ENCODE measurements around the gene HAPLN3. TPM values are rescaled to one million over a fixed set of nuclear protein-coding genes. Genes with fewer than 3 reads are reported as not detected.
"Not testable (repeated sequence)": the region's sequence is repeated elsewhere in the genome, so short reads cannot be mapped to it uniquely, and the experiment has no call there.

Gene HAPLN3
- total RNA-seq, 2 experiments from 2014 or later, result 75.7 to 79.0 TPM

- H3K36me3 Mint-ChIP-seq (ENCODE audit: low read depth); DNase-seq; H3K4me3 Mint-ChIP-seq; H3K9me3 Mint-ChIP-seq (ENCODE audit: insufficient read depth); ATAC-seq; H3K4me1 Mint-ChIP-seq (ENCODE audit: low read depth); H3K27me3 Mint-ChIP-seq (ENCODE audit: low read depth); H3K27ac Mint-ChIP-seq: not testable (repeated sequence)
- CTCF ChIA-PET, result interaction anchor here (7.8 kb wide), 1 partner anchor 21 kb away, joined by 30 read pairs; no protein-coding TSS in a partner anchor
- POLR2A ChIA-PET, result interaction anchor here (0.6 kb wide), 1 partner anchor 53 kb away, joined by 6 read pairs; no protein-coding TSS in a partner anchor
Observed at GRCh38 chr15:88925648-88926047, 30.3 kb upstream of the HAPLN3 start.

GRCh38 chr15:88920892-88921435, 25.6 kb upstream of the HAPLN3 start:
- H3K4me3 Mint-ChIP-seq; H3K4me1 Mint-ChIP-seq (ENCODE audit: low read depth); POLR2A ChIA-PET; ATAC-seq; H3K36me3 Mint-ChIP-seq (ENCODE audit: low read depth); H3K27ac Mint-ChIP-seq; DNase-seq; H3K9me3 Mint-ChIP-seq (ENCODE audit: insufficient read depth): not testable (repeated sequence)
- CTCF ChIA-PET, result interaction anchor here (1.0 to 7.8 kb wide), 2 partner anchors 16 to 92 kb away, joined by 3 to 30 read pairs; no protein-coding TSS in a partner anchor
- H3K27me3 Mint-ChIP-seq (ENCODE audit: low read depth), result peaks cover 11% of the 10 kb centered on the region

DNA sequence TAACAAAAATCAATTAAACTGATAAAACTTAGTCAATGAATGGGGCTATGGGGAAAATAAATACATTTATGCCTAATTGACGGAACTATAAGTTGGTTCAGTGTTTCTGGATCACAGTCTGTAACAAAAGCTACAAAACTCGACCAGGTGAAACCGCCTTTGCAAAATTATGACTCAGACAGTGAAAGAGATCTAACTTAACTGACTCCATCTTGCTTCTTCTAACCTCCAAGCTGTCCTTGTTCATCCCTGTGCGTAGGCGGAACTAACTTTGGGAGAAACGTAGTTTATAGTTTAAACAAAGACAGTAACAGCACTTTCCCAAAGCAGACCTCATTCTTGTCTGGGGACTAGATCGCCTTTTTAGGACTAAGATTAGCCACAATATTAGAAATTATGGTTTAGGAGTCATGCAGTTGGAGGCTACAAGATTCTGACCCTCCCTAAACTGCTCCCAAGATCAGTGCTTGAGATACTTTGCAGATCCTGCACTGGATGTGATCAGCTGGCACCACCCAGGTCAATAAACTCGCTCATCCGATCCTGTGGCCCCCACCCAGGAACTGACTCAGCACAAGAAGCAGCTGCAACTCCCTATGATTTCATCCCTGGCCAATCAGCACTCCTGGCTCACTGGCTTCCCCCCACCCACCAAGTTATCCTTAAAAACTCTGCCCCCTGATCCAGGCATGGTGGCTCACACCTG, 25.0 kb upstream of the HAPLN3 start:
- no peak overlapping the region for H3K4me3 Mint-ChIP-seq

DNA sequence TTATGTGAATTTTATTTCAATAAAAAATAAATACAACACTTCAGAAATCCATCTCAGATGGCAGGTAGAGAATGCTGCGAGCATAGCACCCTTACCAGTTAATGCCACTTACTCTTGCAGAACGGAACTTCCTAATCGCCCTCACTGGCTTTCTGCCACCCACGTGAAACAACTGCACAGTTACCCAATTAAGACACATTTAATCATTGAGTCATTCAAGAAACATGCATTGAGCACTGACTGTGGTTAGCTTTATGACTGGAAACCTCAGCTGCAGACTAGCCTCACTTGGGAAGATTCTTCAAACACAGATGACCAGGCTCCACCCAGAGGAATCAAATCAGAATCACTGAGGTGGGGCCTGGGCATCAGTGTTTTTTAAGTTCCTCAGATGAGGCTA, 23.4 kb upstream of the HAPLN3 start:
- no peaks in the 10 kb centered on the region for H3K36me3 Mint-ChIP-seq (ENCODE audit: low read depth)
- no peaks in the 10 kb centered on the region for H3K9me3 Mint-ChIP-seq (ENCODE audit: insufficient read depth)
- POLR2A ChIA-PET, result no interaction called here
- peaks cover 9% of the 10 kb centered on the region for H3K27me3 Mint-ChIP-seq (ENCODE audit: low read depth)
- peak; percentile 30 for ATAC-seq
- H3K4me1 Mint-ChIP-seq (ENCODE audit: low read depth), result peaks cover 9% of the 10 kb centered on the region
- H3K4me3 Mint-ChIP-seq, result no peak overlapping the region
- H3K27ac Mint-ChIP-seq, result no peak overlapping the region
- DNase-seq, result no peak
- CTCF ChIA-PET, result no interaction called here

More for the DNA sequence above, 25.0 kb upstream of the HAPLN3 start:
- no peaks in the 10 kb centered on the region for H3K9me3 Mint-ChIP-seq (ENCODE audit: insufficient read depth)
- H3K27me3 Mint-ChIP-seq (ENCODE audit: low read depth), result peaks cover 9% of the 10 kb centered on the region
- peaks cover 9% of the 10 kb centered on the region for H3K4me1 Mint-ChIP-seq (ENCODE audit: low read depth)
- H3K27ac Mint-ChIP-seq, result no peak overlapping the region
- ATAC-seq (no peak), DNase-seq (no peak)
- no peaks in the 10 kb centered on the region for H3K36me3 Mint-ChIP-seq (ENCODE audit: low read depth)
- ChIA-PET CTCF (interaction anchor here (1.0 to 7.8 kb wide), 2 partner anchors 16 to 93 kb away, joined by 3 to 30 read pairs; no protein-coding TSS in a partner anchor), POLR2A (no interaction called here)

GRCh38 chr15:88917760-88918159, 22.4 kb upstream of the HAPLN3 start:
- DNase-seq, result no peak
- Mint-ChIP-seq H3K4me1 (ENCODE audit: low read depth) (peaks cover 13% of the 10 kb centered on the region), H3K36me3 (ENCODE audit: low read depth) (no peaks in the 10 kb centered on the region), H3K27ac (no peak overlapping the region), H3K9me3 (ENCODE audit: insufficient read depth) (no peaks in the 10 kb centered on the region), H3K27me3 (ENCODE audit: low read depth) (peaks cover 9% of the 10 kb centered on the region), H3K4me3 (no peak overlapping the region)
- ChIA-PET CTCF (no interaction called here), POLR2A (no interaction called here)
- no peak for ATAC-seq

GRCh38 chr15:88915354-88915753, 20.0 kb upstream of the HAPLN3 start:
- Mint-ChIP-seq H3K4me3 (no peak overlapping the region), H3K4me1 (ENCODE audit: low read depth) (peaks cover 22% of the 10 kb centered on the region), H3K27me3 (ENCODE audit: low read depth) (peaks cover 6% of the 10 kb centered on the region), H3K9me3 (ENCODE audit: insufficient read depth) (no peaks in the 10 kb centered on the region), H3K27ac (no peak overlapping the region), H3K36me3 (ENCODE audit: low read depth) (peaks cover 2% of the 10 kb centered on the region)
- POLR2A ChIA-PET, result interaction anchor here (2.2 kb wide), 1 partner anchor 10 kb away, joined by 7 read pairs; no protein-coding TSS in a partner anchor
- ATAC-seq (no peak), DNase-seq (no peak)
- CTCF ChIA-PET, result interaction anchor here (0.9 to 4.0 kb wide), 3 partner anchors 11 to 262 kb away, joined by 3 to 33 read pairs (median 5); no protein-coding TSS in a partner anchor

DNA sequence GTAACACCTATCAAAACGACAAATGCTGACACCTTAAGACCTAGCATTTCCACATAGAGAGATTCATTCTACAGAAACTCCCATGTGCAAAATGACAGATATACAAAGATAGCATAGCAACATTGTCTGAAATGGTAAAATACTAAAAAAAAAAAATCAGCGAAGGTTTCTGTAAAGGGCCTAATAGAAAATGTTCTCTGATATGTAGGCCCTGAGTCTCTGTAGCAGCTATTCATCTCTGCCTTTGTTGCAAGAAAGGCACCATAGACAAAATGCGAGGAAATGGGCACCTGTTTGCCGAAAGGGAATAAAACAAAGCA, 18.5 kb upstream of the HAPLN3 start:
- Mint-ChIP-seq H3K27me3 (ENCODE audit: low read depth) (peaks cover 6% of the 10 kb centered on the region), H3K4me3 (peak overlapping the region; percentile 89), H3K36me3 (ENCODE audit: low read depth) (peaks cover 8% of the 10 kb centered on the region), H3K4me1 (ENCODE audit: low read depth) (peaks cover 18% of the 10 kb centered on the region), H3K9me3 (ENCODE audit: insufficient read depth) (no peaks in the 10 kb centered on the region), H3K27ac (peak overlapping the region; percentile 91)
- ChIA-PET POLR2A (interaction anchor here (2.2 kb wide), 1 partner anchor 9 kb away, joined by 7 read pairs; no protein-coding TSS in a partner anchor), CTCF (interaction anchor here (4.0 kb wide), 1 partner anchor 9 kb away, joined by 33 read pairs; no protein-coding TSS in a partner anchor)
- no peak for ATAC-seq
- no peak for DNase-seq

DNA sequence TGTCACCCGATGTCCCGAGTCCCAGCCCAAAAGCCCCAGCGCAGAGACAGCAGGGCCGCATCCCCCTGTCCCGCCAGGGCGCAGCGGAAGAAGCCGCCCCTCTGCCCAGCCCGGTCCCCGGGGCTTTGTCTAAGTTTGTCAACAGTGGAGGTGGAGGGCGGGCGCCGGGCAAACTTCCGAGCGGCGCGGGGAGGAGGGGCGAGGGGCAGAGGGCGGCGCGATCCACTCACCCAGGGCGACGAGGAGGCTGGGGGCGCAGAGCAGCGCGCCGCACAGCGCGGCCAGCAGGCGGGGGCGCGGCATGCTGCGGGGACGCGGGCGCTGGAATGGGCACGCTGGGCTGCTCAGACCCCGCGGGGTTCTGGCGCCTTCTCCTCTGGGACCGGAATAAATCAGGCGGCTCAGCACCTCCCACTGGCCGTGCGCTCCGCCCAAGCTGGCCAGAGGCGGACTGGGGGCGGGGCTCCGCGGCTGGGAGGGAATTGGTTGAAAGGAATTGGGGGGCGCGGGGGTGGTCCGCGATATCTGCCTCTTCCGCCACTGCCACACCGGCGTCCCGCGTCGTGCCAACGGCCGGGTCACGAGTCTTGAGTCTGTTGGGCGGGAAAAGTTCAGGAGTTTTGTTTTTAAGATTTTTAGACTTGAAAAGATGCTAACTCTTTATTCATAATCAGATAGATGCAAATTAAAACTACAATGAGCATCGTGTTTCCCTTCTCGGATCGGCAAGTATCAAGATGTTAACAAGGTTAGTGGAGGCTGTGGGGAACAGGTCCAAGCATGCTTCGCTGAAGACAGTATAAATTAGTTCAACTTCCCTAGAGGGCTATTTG, 17.9 kb upstream of the HAPLN3 start, which contains the start of gene MFGE8:
TSS of gene MFGE8 (minus strand) at position 363 of the 833 bp plus-strand sequence. CDS start at position 303, 60 bp downstream.
- ChIA-PET POLR2A (interaction anchor here (2.2 kb wide), 1 partner anchor 8 kb away, joined by 7 read pairs; no protein-coding TSS in a partner anchor), CTCF (interaction anchor here (4.0 kb wide), 1 partner anchor 9 kb away, joined by 33 read pairs; no protein-coding TSS in a partner anchor)
- Mint-ChIP-seq H3K27me3 (ENCODE audit: low read depth) (peaks cover 6% of the 10 kb centered on the region), H3K9me3 (ENCODE audit: insufficient read depth) (no peaks in the 10 kb centered on the region), H3K4me1 (ENCODE audit: low read depth) (peaks cover 17% of the 10 kb centered on the region), H3K27ac (peak within 1 kb of the TSS; percentile 91), H3K4me3 (peak within 1 kb of the TSS; percentile 89), H3K36me3 (ENCODE audit: low read depth) (peaks cover 8% of the 10 kb centered on the region)
- ATAC-seq, result peak; percentile 95
- DNase-seq, result peak; percentile 83

GRCh38 chr15:88912500-88912921, 17.2 kb upstream of the HAPLN3 start:
- DNase-seq (no peak), ATAC-seq (no peak)
- Mint-ChIP-seq H3K9me3 (ENCODE audit: insufficient read depth) (no peaks in the 10 kb centered on the region), H3K4me1 (ENCODE audit: low read depth) (peaks cover 19% of the 10 kb centered on the region), H3K27me3 (ENCODE audit: low read depth) (peaks cover 4% of the 10 kb centered on the region), H3K36me3 (ENCODE audit: low read depth) (peaks cover 8% of the 10 kb centered on the region), H3K27ac (no peak overlapping the region), H3K4me3 (peak overlapping the region; percentile 89)
- CTCF ChIA-PET, result no interaction called here
- POLR2A ChIA-PET, result no interaction called here

DNA sequence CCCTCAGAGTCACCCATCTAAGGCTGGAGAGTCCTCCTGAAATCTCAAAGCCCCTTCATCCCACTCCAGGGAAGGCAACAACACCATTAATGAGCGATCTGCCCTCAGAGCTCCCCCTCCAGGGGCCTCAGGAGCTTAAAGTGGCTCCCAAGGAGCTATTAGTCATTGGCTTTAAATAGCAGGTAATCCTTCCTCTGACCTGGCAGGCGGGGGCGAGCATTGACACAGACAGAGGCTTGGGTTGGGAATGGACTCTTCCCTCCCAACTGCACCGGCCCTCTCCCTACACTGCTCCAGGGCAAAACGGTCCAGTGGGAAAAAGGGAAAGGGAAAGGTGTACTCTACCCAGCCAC, 16.4 kb upstream of the HAPLN3 start:
- ATAC-seq (no peak), DNase-seq (no peak)
- Mint-ChIP-seq H3K27ac (no peak overlapping the region), H3K27me3 (ENCODE audit: low read depth) (no peaks in the 10 kb centered on the region), H3K36me3 (ENCODE audit: low read depth) (peaks cover 8% of the 10 kb centered on the region), H3K4me3 (peak overlapping the region; percentile 89), H3K4me1 (ENCODE audit: low read depth) (peaks cover 19% of the 10 kb centered on the region), H3K9me3 (ENCODE audit: insufficient read depth) (no peaks in the 10 kb centered on the region)
- ChIA-PET POLR2A (no interaction called here), CTCF (no interaction called here)

DNA sequence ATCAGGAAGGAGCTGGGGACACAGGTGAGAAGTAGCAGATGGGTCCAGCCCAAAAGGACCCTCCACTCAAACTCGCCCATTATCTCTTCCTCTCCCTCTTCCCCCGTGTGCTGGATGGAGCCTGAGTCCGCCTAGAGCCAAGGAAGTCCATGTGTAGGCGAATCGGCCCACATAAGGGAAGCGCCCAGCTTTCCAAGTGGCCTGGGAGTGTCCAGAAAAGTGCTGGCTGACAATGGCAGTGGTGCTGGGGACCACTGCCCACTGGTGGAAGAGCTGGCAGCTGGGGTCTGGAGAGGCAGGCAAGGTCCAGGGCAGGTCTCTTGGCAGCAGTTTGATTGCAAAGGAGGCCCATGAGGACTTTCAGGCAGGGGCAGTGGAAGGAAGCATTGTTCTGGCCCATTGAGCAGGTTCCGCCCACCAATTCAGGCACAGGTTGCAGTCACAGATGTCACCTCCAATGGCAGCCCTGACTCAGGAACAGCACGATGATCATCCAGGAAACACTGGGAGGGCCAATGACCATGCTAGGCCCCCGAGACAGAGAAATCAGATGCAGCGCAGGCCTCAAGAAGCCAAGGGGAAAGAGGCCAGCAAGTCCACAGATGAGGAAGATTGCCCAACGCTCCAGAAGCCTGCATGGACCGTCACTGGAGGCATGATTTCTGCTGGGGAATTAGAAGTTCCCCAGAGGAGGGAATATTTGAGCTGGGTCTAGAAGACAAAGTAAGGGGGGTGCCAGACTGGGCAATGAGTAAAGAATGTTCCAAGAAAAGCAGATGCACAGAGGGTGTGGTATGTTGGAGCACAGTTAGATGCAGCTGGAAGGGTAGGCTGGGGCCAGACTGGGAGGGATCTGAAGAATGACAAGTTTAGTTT, 14.8 kb upstream of the HAPLN3 start:
- no peak for ATAC-seq
- no peaks in the 10 kb centered on the region for H3K9me3 Mint-ChIP-seq (ENCODE audit: insufficient read depth)
- no peak for DNase-seq
- ChIA-PET CTCF (no interaction called here), POLR2A (no interaction called here)
- peaks cover 25% of the 10 kb centered on the region for H3K4me1 Mint-ChIP-seq (ENCODE audit: low read depth)
- H3K4me3 Mint-ChIP-seq, result no peak overlapping the region
- H3K36me3 Mint-ChIP-seq (ENCODE audit: low read depth), result peaks cover 8% of the 10 kb centered on the region
- no peaks in the 10 kb centered on the region for H3K27me3 Mint-ChIP-seq (ENCODE audit: low read depth)
- no peak overlapping the region for H3K27ac Mint-ChIP-seq

Data from activated CD8-positive, alpha-beta T cell treated with anti-CD3 and anti-CD28 coated beads, Interleukin-2, amount 10 ng/mL, durations not matched to agents 7 days and 5 days (primary cell).